GM12891 (cell line): ENCODE results near the gene SEPSECS.

ENCODE experiments used
- POLR2A ChIP-seq: IDR thresholded peaks from 2 replicates; pipeline ENCODE4 v1.6.1; 2011; ENCODE audit warnings: low read depth, low read length, control low read depth
- POLR2AphosphoS5 ChIP-seq: IDR thresholded peaks from 2 replicates; pipeline ENCODE4 v1.6.1; 2011; ENCODE audit warnings: low read depth, low read length, control low read depth
- SPI1 ChIP-seq: IDR thresholded peaks from 2 replicates; pipeline ENCODE4 v1.6.1; 2011; ENCODE audit warnings: low read depth, low read length, control low read depth
- TAF1 ChIP-seq: IDR thresholded peaks from 2 replicates; pipeline ENCODE4 v1.6.1; 2011; ENCODE audit warnings: low read depth, low read length, control low read depth

DNA sequence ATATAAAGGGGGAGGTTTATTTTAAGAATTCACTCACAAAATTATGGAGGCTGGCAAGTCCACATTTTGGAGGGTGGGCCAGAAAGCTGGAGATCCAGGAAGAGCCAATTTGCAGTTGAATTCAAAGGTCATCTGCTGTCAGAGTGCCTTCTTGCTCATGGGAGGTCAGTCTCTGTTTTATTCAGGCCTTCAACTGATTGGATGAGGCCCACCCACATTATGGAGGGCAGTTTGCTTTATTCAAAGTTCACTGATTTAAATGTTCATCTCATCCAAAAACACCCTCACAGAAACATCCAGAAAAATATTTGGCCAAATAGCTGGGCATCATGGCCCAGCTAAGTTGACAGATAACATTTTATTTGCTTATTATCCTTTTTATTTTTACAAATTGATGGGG lies 59.5 kb downstream of the SEPSECS start:
- no peak for TF ChIP-seq POLR2AphosphoS5
- no peak for TF ChIP-seq POLR2A
- TF ChIP-seq TAF1, result no peak
- no peak for TF ChIP-seq SPI1
